Measurements from ENCODE around the gene DLX6.

DLX6 gene

DNA sequence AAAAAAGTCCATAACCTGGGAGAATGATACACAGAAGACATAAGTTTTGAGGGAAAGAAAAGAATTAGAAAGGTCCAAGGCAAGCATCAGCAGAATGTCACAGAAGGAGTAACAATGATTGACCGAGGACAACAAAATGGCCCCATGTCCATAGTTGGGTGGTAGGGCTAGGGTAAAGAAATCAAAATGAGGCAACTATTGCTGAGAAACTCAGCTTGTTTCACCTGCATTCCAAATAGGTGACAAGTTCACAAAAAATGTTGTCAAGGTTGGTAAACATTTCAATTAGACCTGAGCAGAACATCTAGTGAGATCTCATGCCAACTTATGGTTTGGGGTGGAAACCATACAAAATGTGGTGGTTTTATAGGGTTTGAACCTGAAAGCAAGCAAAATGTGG lies 22.8 kb upstream of the DLX6 start:
- TF ChIP-seq POLR2AphosphoS5 (IDR thresholded peaks at IDR 0.05; ENCODE audit: low read depth, low read length) (no peak), FOXP2 (optimal IDR thresholded peaks at IDR 0.05; ENCODE audit: borderline replicate concordance, extremely low read depth, extremely low read length, insufficient read depth) (no peak)

DNA sequence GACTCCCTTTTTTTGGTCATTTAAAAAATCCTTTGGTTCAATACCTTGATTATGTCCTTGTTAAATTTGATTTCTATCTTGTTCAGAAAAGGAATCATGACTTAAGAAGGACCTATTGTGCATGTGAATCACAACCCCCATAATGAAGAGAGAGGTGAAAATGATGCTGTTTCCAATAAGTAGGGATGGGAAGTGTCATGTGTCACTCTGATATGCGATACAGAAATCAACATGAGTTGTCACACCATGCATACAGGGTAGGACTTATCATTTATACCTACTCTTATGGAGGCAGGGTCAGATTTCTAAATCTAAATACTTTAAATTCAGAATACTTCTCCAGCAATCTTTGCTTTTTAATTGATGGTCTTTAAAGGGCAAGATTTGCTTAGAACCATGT lies 19.4 kb upstream of the DLX6 start:
- TF ChIP-seq SIN3A (IDR thresholded peaks at IDR 0.05; ENCODE audit: borderline replicate concordance, insufficient read depth, low read length) (no peak), POLR2AphosphoS5 (IDR thresholded peaks at IDR 0.05; ENCODE audit: low read depth, low read length) (no peak), FOXP2 (optimal IDR thresholded peaks at IDR 0.05; ENCODE audit: borderline replicate concordance, extremely low read depth, extremely low read length, insufficient read depth) (no peak), TAF1 (IDR thresholded peaks at IDR 0.05; ENCODE audit: borderline replicate concordance, insufficient read depth, low read length) (no peak)
- TF ChIP-seq, protein P1, sequence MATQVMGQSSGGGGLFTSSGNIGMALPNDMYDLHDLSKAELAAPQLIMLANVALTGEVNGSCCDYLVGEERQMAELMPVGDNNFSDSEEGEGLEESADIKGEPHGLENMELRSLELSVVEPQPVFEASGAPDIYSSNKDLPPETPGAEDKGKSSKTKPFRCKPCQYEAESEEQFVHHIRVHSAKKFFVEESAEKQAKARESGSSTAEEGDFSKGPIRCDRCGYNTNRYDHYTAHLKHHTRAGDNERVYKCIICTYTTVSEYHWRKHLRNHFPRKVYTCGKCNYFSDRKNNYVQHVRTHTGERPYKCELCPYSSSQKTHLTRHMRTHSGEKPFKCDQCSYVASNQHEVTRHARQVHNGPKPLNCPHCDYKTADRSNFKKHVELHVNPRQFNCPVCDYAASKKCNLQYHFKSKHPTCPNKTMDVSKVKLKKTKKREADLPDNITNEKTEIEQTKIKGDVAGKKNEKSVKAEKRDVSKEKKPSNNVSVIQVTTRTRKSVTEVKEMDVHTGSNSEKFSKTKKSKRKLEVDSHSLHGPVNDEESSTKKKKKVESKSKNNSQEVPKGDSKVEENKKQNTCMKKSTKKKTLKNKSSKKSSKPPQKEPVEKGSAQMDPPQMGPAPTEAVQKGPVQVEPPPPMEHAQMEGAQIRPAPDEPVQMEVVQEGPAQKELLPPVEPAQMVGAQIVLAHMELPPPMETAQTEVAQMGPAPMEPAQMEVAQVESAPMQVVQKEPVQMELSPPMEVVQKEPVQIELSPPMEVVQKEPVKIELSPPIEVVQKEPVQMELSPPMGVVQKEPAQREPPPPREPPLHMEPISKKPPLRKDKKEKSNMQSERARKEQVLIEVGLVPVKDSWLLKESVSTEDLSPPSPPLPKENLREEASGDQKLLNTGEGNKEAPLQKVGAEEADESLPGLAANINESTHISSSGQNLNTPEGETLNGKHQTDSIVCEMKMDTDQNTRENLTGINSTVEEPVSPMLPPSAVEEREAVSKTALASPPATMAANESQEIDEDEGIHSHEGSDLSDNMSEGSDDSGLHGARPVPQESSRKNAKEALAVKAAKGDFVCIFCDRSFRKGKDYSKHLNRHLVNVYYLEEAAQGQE (IDR thresholded peaks at IDR 0.05; ENCODE audit: insufficient read depth in 1 of 2, low read depth in 2 of 2, low read length in 2 of 2): no peak

DNA sequence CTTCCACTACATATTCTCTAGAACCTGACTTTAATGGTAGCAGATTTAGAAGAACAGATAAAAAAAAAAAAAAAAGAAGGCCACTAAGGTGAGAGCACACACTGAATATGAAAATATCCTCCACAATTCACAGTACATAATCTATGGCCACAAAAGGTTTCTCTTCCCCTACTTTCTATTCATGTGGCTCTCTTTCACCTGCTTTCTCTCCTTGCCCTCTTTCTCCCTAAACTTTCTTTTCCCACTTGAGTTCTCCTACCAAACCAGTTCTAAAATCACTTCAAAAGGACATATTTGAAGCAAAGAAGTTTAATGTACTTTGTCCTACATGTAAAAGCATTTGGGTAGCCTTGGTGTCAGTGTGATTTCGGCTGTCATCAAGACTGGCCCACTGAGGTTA lies 18.5 kb upstream of the DLX6 start:
- no peak for TF ChIP-seq TAF1 (IDR thresholded peaks at IDR 0.05; ENCODE audit: borderline replicate concordance, insufficient read depth, low read length)
- TF ChIP-seq, protein P1 (IDR thresholded peaks at IDR 0.05; ENCODE audit: insufficient read depth in 1 of 2, low read depth in 2 of 2, low read length in 2 of 2): no peak
- TF ChIP-seq POLR2AphosphoS5 (IDR thresholded peaks at IDR 0.05; ENCODE audit: low read depth, low read length): no peak
- TF ChIP-seq SIN3A (IDR thresholded peaks at IDR 0.05; ENCODE audit: borderline replicate concordance, insufficient read depth, low read length): no peak
- no peak for TF ChIP-seq FOXP2 (optimal IDR thresholded peaks at IDR 0.05; ENCODE audit: borderline replicate concordance, extremely low read depth, extremely low read length, insufficient read depth)

DNA sequence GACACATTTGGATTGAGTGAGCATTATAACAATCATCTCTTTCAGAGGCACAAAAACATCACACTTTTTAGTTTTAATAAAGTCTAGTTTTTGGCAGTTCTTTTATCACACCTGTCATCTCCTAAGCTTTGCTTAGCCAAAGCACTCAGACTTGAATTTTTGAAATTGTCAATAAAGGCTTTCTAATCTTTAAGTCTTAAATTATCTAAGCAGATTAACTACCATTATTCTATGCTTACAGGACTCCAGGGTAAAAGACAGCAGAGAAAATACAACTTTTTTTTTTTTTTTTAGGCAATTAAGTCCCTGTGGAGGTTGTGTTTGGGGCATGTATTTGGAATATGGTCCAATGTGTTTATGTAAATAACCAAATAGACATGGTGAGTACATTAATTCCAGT lies 17.6 kb upstream of the DLX6 start:
- TF ChIP-seq, protein P1 (IDR thresholded peaks at IDR 0.05; ENCODE audit: insufficient read depth in 1 of 2, low read depth in 2 of 2, low read length in 2 of 2): no peak
- TF ChIP-seq TAF1 (IDR thresholded peaks at IDR 0.05; ENCODE audit: borderline replicate concordance, insufficient read depth, low read length) (no peak), POLR2AphosphoS5 (IDR thresholded peaks at IDR 0.05; ENCODE audit: low read depth, low read length) (no peak), FOXP2 (optimal IDR thresholded peaks at IDR 0.05; ENCODE audit: borderline replicate concordance, extremely low read depth, extremely low read length, insufficient read depth) (no peak), SIN3A (IDR thresholded peaks at IDR 0.05; ENCODE audit: borderline replicate concordance, insufficient read depth, low read length) (no peak)

DNA sequence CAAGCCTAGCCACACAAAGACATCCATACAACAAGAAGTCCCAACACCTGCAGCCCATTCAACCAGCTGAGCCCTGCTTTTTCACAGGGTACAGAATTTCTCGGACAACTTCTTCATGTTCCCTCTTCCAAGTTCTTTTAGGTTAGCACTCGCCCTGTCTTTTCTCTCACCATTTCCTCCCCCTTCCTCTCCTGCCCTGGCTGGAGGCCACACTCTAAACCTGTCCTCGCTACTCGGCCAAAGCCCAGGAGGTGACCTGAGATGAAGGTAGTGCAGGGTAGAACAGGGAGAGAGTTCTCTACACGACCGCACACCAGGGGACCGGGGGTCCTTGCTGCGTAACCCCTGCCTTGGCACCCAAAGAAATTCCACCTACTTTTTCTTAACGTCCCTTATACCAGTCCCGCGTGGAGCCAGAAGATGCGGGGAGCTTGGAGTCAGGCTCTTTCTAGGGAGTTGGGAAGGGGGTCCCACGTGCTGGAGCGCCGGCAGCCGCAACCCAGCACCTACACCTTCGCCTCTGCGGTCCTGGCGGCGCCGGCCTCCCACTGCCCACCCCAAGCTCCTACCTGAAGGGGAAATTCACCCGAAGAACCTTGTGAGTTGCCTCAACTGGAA lies 16.0 kb upstream of the DLX6 start:
- TF ChIP-seq FOXP2 (optimal IDR thresholded peaks at IDR 0.05; ENCODE audit: borderline replicate concordance, extremely low read depth, extremely low read length, insufficient read depth) (no peak), POLR2AphosphoS5 (IDR thresholded peaks at IDR 0.05; ENCODE audit: low read depth, low read length) (no peak), SIN3A (IDR thresholded peaks at IDR 0.05; ENCODE audit: borderline replicate concordance, insufficient read depth, low read length) (no peak), TAF1 (IDR thresholded peaks at IDR 0.05; ENCODE audit: borderline replicate concordance, insufficient read depth, low read length) (no peak)
- TF ChIP-seq, protein P1 (IDR thresholded peaks at IDR 0.05; ENCODE audit: insufficient read depth in 1 of 2, low read depth in 2 of 2, low read length in 2 of 2): no peak
